ENCODE measurements around the gene POLH. TPM values are rescaled to one million over a fixed set of nuclear protein-coding genes. Genes with fewer than 3 reads are reported as not detected.

The POLH gene
- total and polyA plus RNA-seq, 9 of the 15 experiments (the other 6 are each of a cell fraction or from before 2014, with no cell fraction given): 5.8 to 31.6 (median 20.6) TPM

- TF ChIP-seq, protein P1, sequence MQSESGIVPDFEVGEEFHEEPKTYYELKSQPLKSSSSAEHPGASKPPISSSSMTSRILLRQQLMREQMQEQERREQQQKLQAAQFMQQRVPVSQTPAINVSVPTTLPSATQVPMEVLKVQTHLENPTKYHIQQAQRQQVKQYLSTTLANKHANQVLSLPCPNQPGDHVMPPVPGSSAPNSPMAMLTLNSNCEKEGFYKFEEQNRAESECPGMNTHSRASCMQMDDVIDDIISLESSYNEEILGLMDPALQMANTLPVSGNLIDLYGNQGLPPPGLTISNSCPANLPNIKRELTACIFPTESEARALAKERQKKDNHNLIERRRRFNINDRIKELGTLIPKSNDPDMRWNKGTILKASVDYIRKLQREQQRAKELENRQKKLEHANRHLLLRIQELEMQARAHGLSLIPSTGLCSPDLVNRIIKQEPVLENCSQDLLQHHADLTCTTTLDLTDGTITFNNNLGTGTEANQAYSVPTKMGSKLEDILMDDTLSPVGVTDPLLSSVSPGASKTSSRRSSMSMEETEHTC (IDR thresholded peaks at IDR 0.05): no peak
- no peak for TF ChIP-seq ZNF121 (CRISPR knock-in tag; conservative IDR thresholded peaks at IDR 0.05)
- TF ChIP-seq CBX8 (IDR thresholded peaks at IDR 0.05; ENCODE audit: borderline replicate concordance, extremely low read depth, low read depth, low read length, poor library complexity, severe bottlenecking): no peak
- no peak for TF ChIP-seq PRMT5 (CRISPR knock-in tag; IDR thresholded peaks at IDR 0.05)
- TF ChIP-seq ZNF785 (CRISPR knock-in tag; IDR thresholded peaks at IDR 0.05): no peak
- no peak for TF ChIP-seq RBM22 (IDR thresholded peaks at IDR 0.05; ENCODE audit: low read depth, low read length, poor library complexity, severe bottlenecking)
- TF ChIP-seq, protein P2, sequence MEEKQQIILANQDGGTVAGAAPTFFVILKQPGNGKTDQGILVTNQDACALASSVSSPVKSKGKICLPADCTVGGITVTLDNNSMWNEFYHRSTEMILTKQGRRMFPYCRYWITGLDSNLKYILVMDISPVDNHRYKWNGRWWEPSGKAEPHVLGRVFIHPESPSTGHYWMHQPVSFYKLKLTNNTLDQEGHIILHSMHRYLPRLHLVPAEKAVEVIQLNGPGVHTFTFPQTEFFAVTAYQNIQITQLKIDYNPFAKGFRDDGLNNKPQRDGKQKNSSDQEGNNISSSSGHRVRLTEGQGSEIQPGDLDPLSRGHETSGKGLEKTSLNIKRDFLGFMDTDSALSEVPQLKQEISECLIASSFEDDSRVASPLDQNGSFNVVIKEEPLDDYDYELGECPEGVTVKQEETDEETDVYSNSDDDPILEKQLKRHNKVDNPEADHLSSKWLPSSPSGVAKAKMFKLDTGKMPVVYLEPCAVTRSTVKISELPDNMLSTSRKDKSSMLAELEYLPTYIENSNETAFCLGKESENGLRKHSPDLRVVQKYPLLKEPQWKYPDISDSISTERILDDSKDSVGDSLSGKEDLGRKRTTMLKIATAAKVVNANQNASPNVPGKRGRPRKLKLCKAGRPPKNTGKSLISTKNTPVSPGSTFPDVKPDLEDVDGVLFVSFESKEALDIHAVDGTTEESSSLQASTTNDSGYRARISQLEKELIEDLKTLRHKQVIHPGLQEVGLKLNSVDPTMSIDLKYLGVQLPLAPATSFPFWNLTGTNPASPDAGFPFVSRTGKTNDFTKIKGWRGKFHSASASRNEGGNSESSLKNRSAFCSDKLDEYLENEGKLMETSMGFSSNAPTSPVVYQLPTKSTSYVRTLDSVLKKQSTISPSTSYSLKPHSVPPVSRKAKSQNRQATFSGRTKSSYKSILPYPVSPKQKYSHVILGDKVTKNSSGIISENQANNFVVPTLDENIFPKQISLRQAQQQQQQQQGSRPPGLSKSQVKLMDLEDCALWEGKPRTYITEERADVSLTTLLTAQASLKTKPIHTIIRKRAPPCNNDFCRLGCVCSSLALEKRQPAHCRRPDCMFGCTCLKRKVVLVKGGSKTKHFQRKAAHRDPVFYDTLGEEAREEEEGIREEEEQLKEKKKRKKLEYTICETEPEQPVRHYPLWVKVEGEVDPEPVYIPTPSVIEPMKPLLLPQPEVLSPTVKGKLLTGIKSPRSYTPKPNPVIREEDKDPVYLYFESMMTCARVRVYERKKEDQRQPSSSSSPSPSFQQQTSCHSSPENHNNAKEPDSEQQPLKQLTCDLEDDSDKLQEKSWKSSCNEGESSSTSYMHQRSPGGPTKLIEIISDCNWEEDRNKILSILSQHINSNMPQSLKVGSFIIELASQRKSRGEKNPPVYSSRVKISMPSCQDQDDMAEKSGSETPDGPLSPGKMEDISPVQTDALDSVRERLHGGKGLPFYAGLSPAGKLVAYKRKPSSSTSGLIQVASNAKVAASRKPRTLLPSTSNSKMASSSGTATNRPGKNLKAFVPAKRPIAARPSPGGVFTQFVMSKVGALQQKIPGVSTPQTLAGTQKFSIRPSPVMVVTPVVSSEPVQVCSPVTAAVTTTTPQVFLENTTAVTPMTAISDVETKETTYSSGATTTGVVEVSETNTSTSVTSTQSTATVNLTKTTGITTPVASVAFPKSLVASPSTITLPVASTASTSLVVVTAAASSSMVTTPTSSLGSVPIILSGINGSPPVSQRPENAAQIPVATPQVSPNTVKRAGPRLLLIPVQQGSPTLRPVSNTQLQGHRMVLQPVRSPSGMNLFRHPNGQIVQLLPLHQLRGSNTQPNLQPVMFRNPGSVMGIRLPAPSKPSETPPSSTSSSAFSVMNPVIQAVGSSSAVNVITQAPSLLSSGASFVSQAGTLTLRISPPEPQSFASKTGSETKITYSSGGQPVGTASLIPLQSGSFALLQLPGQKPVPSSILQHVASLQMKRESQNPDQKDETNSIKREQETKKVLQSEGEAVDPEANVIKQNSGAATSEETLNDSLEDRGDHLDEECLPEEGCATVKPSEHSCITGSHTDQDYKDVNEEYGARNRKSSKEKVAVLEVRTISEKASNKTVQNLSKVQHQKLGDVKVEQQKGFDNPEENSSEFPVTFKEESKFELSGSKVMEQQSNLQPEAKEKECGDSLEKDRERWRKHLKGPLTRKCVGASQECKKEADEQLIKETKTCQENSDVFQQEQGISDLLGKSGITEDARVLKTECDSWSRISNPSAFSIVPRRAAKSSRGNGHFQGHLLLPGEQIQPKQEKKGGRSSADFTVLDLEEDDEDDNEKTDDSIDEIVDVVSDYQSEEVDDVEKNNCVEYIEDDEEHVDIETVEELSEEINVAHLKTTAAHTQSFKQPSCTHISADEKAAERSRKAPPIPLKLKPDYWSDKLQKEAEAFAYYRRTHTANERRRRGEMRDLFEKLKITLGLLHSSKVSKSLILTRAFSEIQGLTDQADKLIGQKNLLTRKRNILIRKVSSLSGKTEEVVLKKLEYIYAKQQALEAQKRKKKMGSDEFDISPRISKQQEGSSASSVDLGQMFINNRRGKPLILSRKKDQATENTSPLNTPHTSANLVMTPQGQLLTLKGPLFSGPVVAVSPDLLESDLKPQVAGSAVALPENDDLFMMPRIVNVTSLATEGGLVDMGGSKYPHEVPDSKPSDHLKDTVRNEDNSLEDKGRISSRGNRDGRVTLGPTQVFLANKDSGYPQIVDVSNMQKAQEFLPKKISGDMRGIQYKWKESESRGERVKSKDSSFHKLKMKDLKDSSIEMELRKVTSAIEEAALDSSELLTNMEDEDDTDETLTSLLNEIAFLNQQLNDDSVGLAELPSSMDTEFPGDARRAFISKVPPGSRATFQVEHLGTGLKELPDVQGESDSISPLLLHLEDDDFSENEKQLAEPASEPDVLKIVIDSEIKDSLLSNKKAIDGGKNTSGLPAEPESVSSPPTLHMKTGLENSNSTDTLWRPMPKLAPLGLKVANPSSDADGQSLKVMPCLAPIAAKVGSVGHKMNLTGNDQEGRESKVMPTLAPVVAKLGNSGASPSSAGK (IDR thresholded peaks at IDR 0.05): no peak
- TF ChIP-seq BRD4 (IDR thresholded peaks at IDR 0.05): no peak
- no peak for TF ChIP-seq SIN3B (IDR thresholded peaks at IDR 0.05; ENCODE audit: low read depth)
- TF ChIP-seq CLOCK (CRISPR knock-in tag; IDR thresholded peaks at IDR 0.05; ENCODE audit: borderline replicate concordance): no peak
- TF ChIP-seq SRSF9 (IDR thresholded peaks at IDR 0.05; ENCODE audit: borderline replicate concordance, low read depth, low read length): no peak
- no peak for TF ChIP-seq ZC3H11A (IDR thresholded peaks at IDR 0.05; ENCODE audit: low read depth, low read length)
These were observed 55.1 kb downstream of the POLH start (continued) for GRCh38 chr6:43630980-43631619.
